ENCODE measurements around the gene MIEN1.
"Not testable (repeated sequence)": the region's sequence is repeated elsewhere in the genome, so short reads cannot be mapped to it uniquely, and the experiment has no call there.

GRCh38 chr17:39711071-39711470 lies 19.3 kb downstream of the MIEN1 start:
- TF ChIP-seq EP300 (IDR thresholded peaks at IDR 0.05; ENCODE audit: low read depth); POLR2A (IDR thresholded peaks at IDR 0.05); CTCF (IDR thresholded peaks at IDR 0.05): not testable (repeated sequence)

Measured in transverse colon (tissue), 3 donors.